DOHH2 (cell line): Measurements from ENCODE around the gene OSBPL3.

Experiments used
- CTCF ChIP-seq: fragments of 200-600 bp; sonication (generic); IDR thresholded peaks from one replicate; pipeline ENCODE4 v1.5.1; 2014; ENCODE audit warnings: antibody characterized with exemption, mild to moderate bottlenecking, low read depth, low read length; ENCODE audit not compliant: poor library complexity, severe bottlenecking
- EZH2phosphoT487 ChIP-seq: fragments of 200-600 bp; sonication (generic); IDR thresholded peaks from 2 replicates; pipeline ENCODE4 v1.6.1; 2017; ENCODE audit warnings: borderline replicate concordance, mild to moderate bottlenecking, antibody characterized with exemption, low read length, moderate library complexity, mixed read lengths

GRCh38 chr7:24962418-24962962 is 17.5 kb downstream of the OSBPL3 start:
- TF ChIP-seq CTCF (no peak), EZH2phosphoT487 (no peak)
